ENCODE results near the gene PRPF38B. TPM values are rescaled to one million over a fixed set of nuclear protein-coding genes. Genes with fewer than 3 reads are reported as not detected.
A peak's percentile ranks its signal among the peaks of the same experiment; 100 is the strongest.

Gene PRPF38B
- polyA plus RNA-seq, 1 experiment, result 13.3 TPM

DNA sequence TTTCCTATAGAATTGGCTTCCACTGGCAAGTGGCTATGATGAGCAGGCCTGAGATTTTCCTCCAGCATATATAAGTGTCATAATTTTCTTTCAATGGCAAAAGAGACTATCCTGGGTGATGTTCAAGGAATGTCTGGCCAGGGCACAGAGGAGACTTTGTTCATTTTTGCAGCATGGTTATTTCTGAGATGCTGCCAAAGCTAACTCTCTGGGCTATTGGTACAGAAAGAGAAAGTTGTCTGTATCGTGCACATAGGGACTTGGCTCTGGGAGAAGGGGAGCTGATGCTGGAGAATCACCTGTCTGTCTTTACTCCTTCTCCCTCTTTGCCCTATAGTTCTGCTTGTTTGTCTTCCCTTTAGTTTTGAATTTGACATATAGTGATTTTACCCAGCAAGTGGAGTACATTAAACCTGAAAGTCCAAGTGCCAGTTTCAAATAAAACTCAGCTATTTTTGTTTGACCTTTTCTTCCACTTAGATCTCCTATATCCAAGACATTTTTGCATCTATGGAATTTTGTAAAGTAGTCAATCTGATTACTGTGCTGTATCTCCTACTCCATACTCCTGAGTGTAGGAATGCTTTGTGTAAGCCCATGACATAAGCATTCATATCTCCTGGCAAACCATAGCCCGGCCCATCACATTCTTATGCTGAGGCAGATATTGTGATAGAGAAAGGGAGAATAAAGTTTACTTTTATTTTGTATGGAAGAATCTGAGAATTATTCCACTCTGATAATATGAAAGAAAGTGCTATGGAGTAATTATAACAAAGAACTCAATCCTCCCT is 24.5 kb downstream of the PRPF38B start:
- Histone ChIP-seq H3K36me3 (ENCODE audit: control insufficient read depth, insufficient read depth, low read length) (no peaks in the 10 kb centered on the region), H3K4me3 (ENCODE audit: low read depth, low read length) (no peak overlapping the region), H3K27me3 (ENCODE audit: control insufficient read depth, insufficient read depth, low read length) (no peaks in the 10 kb centered on the region)
- POLR2A ChIA-PET, result no interaction called here
- CTCF ChIA-PET, result no interaction called here
- TF ChIP-seq, protein P1, sequence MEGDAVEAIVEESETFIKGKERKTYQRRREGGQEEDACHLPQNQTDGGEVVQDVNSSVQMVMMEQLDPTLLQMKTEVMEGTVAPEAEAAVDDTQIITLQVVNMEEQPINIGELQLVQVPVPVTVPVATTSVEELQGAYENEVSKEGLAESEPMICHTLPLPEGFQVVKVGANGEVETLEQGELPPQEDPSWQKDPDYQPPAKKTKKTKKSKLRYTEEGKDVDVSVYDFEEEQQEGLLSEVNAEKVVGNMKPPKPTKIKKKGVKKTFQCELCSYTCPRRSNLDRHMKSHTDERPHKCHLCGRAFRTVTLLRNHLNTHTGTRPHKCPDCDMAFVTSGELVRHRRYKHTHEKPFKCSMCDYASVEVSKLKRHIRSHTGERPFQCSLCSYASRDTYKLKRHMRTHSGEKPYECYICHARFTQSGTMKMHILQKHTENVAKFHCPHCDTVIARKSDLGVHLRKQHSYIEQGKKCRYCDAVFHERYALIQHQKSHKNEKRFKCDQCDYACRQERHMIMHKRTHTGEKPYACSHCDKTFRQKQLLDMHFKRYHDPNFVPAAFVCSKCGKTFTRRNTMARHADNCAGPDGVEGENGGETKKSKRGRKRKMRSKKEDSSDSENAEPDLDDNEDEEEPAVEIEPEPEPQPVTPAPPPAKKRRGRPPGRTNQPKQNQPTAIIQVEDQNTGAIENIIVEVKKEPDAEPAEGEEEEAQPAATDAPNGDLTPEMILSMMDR (IDR thresholded peaks at IDR 0.05; ENCODE audit: insufficient read depth, low read depth, low read length), result no peak
- DNase-seq (ENCODE audit: low read depth), result no peak

DNA sequence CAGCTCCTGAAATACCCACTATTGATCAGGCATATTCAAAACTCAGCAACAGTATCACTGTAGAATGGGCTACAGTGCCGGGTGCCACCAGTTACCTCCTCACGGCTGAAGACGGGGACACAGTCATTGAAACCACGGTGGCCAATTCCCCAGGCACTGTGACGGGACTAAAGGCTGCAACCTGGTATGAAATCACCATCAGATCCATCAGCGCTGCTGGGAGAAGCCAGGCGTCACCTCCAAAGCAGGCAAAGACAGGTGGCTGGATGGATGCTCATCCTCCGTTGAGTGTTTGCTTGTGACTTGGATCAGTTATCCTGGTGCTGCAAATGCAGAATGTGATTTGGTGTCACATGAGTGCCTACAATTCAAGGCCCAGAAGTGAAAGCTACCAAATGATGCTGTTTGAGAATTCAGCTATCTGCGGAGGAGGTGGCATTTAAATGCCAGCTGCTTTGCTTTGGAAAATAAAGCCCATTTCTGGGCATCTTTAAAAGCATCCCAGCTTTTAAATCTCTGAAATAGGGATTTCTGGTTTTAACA is 25.7 kb downstream of the PRPF38B start:
- ChIA-PET CTCF (interaction anchor here (2.6 kb wide), 1 partner anchor 13 kb away, joined by 9 read pairs; no protein-coding TSS in a partner anchor), POLR2A (no interaction called here)
- TF ChIP-seq, protein P1 (IDR thresholded peaks at IDR 0.05; ENCODE audit: insufficient read depth, low read depth, low read length), result no peak
- no peak for DNase-seq (ENCODE audit: low read depth)
- Histone ChIP-seq H3K27me3 (ENCODE audit: control insufficient read depth, insufficient read depth, low read length) (no peaks in the 10 kb centered on the region), H3K4me3 (ENCODE audit: low read depth, low read length) (no peak overlapping the region), H3K36me3 (ENCODE audit: control insufficient read depth, insufficient read depth, low read length) (no peaks in the 10 kb centered on the region)

DNA sequence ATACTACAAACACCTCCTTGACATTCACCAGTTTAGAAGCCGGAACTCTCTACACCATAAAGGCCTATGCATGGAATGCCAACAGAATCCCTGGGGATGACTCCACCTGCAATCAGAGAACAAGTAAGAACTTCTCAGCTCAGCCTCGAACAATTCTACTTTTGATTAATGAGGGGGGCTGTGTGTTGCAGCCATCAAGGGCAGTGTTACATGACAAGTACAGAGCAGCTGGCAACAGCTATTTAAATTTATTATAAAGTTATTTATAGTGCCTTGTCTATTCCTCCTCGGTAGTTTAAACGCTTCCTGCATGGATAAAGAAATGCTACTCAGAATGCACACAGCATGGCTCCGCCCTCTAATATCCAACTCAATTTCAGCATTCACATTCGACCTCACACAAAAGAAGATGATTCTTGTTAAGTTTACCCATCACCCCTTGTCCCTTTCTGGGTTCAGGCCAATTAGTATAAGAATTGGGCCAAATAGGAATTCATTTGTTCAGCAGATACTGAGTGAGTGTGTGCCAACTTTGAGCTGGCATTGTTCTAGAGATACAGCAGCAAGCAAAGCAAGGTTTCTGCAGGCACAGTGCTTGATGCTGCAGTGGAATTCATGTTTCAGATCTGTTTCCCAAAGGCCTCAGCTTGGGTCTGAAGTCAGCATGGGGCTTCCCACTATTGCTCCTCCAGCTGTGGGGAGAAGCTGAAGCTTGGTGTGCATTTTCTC is 27.0 kb downstream of the PRPF38B start:
- no peak for DNase-seq (ENCODE audit: low read depth)
- ChIA-PET CTCF (interaction anchor here (0.6 to 2.6 kb wide), 2 partner anchors 14 to 452 kb away, joined by 3 to 9 read pairs; no protein-coding TSS in a partner anchor), POLR2A (interaction anchor here (0.6 kb wide), 1 partner anchor 76 kb away, joined by 4 read pairs; no protein-coding TSS in a partner anchor)
- H3K27me3 ChIP-seq (ENCODE audit: control insufficient read depth, insufficient read depth, low read length), result no peaks in the 10 kb centered on the region
- TF ChIP-seq, protein P1 (IDR thresholded peaks at IDR 0.05; ENCODE audit: insufficient read depth, low read depth, low read length), result no peak
- no peak overlapping the region for H3K4me3 ChIP-seq (ENCODE audit: low read depth, low read length)
- no peaks in the 10 kb centered on the region for H3K36me3 ChIP-seq (ENCODE audit: control insufficient read depth, insufficient read depth, low read length)

DNA sequence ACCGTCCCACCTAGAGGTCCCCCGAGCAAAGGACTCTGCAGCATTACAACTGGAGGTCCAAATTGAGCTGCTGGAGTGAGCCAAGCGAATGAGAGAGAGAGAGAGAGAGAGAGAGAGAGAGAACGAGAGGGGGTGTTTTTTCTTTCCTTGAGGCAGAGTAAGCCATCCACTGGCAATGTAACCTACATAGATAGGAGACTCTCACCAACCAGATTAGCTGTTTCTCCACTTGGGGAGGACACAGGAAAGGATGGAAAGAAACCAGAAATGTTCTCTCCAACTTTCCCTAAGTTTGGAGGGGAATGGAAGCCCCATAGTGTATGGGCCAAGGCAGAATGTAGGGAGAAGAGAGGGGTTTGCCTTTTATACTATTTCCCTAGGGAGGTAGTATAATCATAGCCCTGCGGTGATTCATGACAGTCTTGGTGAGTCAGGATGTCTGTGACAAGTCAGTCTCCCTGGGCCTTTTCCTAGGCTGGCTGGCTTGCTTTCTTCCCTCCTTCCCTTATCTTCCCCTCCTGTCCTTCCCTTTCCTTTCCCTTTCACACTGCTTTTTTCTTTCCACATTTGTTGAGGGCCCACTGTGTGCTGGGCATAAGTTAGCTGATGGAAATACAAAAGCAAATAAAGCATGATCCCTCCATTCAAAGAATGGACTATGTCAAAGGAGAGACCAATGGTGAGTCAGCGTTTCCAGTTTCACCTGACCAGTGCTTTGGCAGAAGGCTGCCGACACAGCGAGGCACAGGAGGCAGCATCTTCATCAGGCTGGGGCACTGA is 27.7 kb downstream of the PRPF38B start:
- TF ChIP-seq, protein P1 (IDR thresholded peaks at IDR 0.05; ENCODE audit: insufficient read depth, low read depth, low read length), result no peak
- DNase-seq (ENCODE audit: low read depth), result peak; percentile 43
- CTCF ChIA-PET, result interaction anchor here (0.6 to 2.6 kb wide), 3 partner anchors 15 to 452 kb away, joined by 3 to 9 read pairs (median 3); partner anchors contain the start of gene PRPF38B

More for the DNA sequence above, 27.7 kb downstream of the PRPF38B start:
- H3K4me3 ChIP-seq (ENCODE audit: low read depth, low read length), result no peak overlapping the region
- H3K36me3 ChIP-seq (ENCODE audit: control insufficient read depth, insufficient read depth, low read length), result no peaks in the 10 kb centered on the region
- POLR2A ChIA-PET, result interaction anchor here (0.6 kb wide), 1 partner anchor 75 kb away, joined by 4 read pairs; no protein-coding TSS in a partner anchor
- H3K27me3 ChIP-seq (ENCODE audit: control insufficient read depth, insufficient read depth, low read length), result no peaks in the 10 kb centered on the region
